ENCODE measurements around the gene OSER1.
"Not testable (repeated sequence)": the region's sequence is repeated elsewhere in the genome, so short reads cannot be mapped to it uniquely, and the experiment has no call there.

Gene OSER1

DNA sequence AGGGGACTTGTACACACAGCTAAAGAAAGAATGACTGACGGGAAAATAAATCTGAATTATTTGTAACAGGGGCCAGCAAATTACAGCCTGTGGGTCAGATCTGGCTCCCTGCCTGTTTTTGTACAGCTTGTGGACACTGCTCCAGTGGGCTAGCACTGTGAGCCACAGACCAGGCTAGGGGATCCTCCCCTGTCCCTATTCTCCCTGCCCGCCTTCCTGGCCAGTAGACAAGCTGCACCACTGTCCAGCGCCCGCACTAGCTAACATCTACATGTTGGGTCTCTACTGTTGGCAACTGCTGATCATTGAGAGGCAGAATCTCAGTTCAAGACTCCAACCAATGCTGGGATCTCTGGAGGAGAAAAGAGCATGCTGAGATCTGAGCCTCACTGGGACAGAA, 10.7 kb downstream of the OSER1 start:
- no peak for DNase-seq

DNA sequence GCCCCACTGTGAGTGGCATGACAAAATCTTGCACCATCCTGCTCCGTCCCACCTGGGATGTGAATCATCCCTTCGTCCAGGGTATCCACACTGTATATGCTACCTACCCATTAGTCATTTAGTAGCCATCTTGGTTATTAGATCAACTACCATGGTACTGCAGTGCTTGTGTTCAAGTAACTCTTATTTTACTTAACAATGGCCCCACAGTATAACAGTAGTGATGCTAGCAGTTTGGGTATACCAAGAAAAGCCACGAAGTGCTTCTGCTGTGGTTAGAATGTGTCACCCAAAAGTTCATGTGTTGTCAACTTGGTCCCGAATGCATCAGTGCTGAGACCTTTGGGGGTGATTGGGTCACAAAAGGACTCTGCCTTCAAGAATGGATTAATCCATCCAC, 11.7 kb downstream of the OSER1 start:
- DNase-seq = no peak

DNA sequence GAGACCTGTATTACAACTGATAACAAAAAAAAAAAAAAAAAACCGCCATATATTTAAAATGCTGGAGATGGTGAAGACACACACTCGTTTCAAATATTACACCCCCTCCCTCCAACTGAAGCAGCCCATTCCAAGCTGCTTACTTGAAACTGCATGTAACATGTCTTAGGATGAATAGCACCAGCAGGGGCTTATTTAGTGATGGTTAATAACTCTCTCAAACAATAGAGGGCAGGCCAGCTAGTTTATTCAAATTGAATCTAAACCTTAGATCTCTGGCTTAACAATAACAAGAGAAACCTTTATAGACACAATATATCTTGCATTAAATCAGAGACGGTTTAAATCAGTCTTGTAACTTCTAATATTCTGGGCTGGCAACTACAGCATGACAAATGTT, 14.3 kb downstream of the OSER1 start:
- DNase-seq = no peak

DNA sequence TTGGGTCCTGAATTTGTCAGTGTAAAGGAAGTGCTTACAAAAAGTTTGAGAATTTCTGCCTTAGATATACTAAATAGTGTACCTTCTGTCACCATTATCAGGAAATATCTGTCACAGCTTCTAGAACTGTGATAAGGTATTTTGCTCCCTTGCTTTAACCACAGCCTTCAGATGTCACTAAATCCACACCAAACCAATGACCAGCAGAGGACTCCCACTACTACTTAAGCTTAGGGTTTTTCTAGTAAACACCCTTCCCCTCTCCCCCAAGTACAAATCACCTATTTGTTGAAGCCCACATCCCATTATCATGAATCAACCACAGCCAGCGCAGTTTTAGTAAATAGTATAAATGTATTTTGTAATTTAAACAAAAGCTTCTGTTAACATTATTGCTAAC, 15.0 kb downstream of the OSER1 start:
- DNase-seq = no peak

DNA sequence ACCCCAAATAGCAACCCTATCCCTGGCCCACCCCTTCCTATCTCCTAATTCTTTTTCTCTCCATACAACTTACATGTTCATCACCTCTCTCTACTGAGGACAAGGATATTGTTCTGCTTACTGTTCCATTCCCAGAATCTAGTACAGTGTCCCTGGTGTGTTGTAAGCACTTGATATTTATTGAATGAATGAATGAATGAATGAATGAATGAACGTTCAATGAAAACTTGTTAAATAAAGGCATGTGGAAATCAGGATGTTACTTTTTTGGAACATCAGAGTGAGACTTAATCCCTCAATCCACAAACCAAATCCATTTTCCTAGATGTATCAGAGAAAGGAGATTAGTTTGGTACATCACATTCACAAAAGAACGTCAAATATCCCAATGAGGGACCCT, 16.8 kb downstream of the OSER1 start:
- DNase-seq = no peak

DNA sequence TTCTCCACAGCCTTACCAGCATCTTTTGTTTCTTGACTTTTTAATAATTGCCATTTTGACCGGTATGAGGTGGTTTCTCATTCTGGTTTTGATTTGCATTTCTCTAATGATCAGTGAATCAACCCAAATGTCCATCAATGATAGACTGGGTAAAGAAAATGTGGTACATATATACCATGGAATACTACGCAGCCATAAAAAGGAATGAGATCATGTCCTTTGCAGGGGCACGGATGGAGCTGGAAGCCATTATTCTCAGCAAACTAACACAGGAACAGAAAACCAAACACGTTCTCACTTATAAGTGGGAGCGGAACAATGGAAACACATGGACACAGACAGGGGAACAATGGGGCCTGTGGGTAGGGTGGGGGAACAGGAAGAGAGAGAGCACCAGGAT, 18.9 kb downstream of the OSER1 start:
- not testable (repeated sequence) for DNase-seq

DNA sequence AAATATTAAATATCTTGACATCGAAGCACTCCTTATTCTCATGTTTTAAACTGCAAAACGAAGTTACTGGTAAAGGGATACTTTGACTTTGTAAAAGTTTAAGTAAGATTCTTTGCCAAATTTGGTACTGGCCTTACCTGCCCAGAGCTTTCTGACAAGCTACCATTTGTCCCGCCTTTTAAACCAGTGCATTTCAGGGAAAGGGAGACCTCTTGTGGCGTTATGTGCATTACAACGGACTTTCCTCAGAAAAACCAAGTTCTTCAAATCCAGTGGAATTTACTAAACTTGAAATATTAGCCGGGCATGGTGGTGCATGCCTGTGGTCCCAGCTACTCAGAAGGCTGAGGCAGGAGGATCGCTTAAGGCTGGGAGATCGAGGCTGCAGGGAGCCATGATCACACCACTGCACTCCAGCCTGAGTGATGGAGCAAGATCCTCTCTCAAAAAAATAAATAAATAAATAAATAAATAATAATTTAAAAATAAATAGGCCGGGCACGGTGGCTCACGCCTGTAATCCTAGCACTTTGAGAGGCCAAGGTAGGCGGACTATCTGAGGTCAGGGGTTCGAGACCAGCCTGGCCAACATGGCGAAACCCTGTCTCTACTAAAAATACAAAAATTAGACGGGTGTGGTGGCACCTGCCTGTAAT, 20.2 kb downstream of the OSER1 start:
- peak; percentile 41 for DNase-seq

DNA sequence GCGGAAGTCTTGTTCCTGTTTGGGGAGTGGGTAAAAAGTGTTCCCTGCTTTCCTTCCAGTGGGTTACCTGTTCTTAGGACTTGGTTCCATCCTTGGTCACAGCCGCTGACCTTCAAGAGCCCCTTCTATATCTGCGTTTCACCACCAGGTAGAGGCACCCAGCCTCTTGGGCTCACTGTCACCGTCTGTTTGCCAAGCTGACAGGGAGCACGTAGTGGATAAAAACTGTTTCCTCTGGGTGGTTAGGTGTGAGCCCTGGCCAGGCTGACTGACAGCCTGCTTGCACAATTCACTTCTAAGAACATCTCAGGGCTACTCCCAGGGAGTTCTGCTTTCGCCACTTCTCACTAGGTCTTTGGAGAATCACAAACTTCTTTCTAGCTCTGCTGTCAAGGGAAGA, 21.8 kb downstream of the OSER1 start:
- DNase-seq = no peak

DNA sequence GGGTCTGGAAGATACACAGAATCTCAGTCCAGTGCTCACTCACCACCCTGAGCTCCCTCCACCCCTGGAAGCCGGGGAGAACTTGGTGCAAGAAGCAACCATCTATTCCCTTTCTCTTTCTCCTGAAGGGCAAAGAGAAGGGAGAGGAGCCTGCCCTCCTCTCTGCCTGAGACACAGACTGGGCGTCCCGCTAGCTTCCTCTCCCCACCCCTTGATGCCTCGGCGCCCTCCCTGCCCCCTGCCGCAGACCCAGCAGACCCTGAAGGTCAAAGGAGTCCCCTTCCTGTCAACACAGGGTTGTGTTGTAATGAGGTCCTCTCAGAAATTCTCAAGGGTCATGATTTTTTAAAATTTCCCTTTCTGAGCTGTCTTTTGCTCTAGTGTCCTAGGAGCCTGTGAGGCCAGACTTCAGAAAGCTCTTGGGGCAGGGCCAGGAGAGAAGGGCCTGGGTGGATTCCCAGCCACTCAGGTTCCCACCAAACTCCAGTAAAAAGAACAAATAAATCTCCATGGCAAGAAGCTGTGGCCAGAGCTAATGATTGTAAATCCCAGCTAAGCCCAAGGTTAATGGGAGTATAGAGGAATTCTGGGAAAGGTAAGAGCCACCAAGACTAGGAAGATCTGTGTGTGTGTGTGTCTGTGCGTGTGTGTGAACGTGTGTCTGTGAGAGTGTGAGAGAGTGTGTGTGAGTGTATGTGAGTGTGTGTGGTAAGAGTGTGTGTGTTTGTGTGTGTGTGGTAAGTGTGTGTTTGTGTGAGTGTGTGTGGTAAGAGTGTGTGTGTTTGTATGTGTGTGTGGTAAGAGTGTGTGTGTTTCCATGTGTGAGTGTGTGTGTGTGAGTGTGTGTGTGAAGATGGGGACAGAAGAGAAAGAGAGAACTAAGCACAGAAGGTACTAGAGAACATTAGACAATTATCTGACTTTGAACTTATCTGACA, 22.5 kb downstream of the OSER1 start:
- no peak for DNase-seq

DNA sequence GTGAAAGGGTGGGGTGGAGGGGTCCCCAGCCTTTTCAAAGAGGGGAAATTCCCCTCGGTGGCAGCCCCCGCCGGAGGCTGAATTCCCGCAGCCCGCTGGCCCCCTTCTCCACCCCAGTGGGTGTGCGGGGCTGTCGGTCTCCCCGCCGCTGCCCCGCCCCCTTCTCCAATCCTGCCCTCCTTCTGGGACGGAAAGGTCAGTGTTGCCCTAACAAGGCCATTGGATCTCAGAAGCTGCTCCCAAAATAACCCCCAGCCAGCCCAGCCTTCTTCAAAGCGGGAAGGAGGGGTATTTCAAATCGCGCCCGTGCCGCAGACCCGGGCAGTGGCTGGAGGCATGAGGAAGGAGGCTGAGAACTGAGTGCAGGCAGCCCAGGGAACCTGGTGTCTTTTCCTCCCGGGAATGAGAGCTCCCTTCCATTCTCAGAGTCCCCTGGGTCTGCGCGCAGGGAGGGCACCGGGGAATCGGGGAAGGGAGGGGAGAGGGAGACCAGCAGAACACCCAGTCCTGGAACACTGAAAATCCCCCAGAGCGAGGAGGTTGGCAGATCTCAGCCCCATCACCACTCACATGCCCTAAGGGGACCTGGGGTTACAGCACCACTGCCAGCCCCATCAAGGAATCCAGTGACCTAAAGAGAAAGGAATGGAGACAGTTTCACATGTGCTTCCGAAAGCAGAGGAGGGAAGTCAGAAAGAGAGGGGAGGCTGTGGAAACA, 23.4 kb downstream of the OSER1 start, which contains the start of gene JPH2:
JPH2 (minus strand) TSS at position 135 of the 718 bp plus-strand sequence. CDS start 483 bp downstream, outside the sequence.
- DNase-seq = no peak

DNA sequence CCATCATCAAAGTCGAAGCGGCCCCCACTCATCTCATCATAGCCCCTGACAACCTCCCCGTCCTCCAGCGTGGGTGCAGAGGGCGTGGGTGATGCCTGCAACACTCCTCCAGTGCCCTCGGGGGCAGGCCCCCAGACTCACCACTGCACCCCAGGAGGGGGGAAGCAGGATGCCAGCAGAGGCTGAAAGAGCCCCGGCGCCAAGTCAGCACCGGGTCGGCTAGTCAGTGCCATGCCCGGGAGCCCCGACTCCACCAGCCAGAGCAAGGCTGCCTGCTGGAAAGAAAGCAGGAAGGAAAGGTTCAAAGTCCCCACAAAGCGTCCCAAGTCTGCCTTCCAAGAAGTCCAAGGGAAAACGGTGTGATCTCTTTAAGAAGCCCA, 23.9 kb downstream of the OSER1 start:
- no peak for DNase-seq

DNA sequence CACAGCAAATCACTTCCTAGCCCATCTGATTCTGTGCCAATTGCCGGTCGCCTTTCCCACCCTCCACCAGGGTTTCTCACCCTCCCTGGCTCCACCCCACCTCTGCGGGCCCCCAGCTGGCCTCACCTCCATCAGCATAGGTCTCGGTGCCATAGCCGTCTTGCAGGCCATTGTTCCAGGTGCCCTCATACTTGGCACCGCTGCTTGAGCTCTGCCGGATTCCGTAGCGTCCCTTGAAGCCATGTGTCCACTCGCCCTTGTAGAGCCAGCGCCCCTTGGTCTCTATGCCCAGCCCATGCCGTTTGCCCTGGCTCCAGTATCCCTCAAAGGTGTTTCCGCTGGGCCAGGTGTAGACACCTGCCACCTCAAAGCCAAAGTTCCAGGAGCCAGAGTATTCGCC, 24.4 kb downstream of the OSER1 start:
- DNase-seq = no peak

DNA sequence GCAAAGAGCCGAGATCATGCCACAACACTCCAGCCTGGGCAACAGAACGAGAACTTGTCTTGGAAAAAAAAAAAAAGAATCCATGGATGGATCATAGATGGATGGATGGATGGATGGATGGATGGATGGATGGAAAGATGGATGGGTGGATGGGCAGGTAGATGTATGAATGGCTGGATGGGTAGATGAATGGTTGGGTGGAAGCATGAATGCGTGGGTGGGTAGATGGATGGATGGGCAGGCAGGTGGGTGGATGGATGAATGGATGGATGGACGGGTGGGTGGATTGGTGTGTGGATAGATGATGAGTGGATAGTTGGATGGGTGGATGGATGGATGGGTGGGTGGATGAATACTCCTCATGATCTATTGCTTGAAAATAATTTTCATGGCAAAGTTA, 25.0 kb downstream of the OSER1 start:
- no peak for DNase-seq

DNA sequence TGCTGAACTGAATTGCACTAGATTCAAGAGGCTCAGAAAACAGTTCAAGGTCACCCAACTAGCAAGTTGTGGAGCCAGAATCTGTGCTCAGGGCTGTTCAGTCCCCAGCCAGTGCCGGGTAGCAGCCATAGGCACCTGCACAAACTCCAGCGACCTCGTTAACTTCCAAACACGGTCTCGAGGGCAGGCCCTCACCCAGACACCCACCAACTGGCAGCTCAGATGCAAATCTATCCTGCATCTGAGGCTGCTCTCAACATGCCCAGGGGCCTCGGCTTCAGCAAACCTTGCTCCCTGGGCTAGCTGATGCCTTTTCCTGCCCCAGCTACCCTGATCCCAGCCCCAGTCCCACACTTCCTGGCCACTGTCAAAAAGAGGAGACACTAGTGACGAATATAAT, 27.3 kb downstream of the OSER1 start:
- no peak for DNase-seq

DNA sequence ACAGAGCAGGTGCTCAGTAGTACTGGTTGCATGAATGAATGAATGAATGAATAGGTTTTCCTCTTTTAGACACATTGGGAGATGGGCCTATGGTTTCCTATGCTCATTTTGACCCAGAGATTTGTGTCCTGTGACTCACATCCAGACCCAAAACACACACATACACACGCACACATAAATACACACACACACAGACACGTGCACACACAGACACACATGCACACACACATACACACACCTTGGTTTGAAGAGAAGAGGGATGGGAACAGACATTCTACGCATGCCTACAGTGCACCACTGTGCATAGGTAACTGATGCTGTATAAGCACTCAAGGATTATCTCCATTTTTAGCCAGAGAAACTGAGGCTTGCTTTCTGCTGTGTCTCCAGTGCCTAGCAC, 27.7 kb downstream of the OSER1 start:
- DNase-seq = no peak

DNA sequence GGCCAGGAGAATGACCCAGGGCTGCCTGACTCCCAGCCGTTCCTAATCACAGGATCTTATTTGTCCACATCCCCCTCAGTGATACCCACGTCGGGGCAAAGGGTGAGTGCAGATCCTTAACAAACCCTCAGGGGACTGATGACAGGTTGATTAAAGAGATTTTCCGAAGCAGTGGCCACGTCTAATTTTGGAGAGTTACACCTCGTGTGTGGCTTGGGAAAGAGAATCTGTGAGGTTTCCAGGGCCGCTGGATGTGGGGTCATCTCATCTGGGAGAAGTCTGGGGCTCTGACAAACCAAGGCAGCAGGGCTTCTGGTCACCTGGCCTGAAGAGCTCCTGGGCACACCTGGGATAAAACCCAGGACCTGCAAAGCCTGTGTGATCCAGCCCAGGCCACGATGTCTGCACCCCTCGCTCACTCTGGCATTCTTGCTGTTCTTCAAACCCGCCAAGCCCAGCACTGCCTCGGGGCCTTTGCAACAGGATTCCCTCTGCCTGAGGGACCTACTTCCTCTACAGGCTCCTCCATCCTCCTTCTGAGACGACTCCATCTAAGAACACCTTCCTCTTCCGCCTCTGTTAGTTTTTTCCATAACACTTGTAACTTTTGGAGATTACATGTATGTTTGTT, 28.3 kb downstream of the OSER1 start:
- DNase-seq = no peak

DNA sequence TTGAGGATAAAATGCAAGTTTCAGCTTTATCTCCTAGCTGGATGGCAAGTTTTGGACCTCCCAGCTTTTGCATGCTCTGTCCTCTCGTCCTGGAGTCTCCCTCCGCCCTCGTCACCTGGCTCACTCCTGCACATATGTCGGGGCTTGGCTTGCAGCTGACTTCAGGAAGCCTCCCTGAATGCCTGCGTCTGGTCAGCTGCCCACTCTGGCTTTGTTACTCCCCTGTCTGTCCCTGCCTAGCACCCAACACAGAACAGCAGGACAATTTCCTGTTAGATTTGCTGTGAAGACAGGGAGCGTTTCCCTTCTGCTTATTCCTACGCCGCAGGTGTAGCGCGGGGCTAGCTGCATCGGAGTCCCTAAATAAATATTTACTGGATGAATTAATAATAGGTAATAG, 29.0 kb downstream of the OSER1 start:
- no peak for DNase-seq

DNA sequence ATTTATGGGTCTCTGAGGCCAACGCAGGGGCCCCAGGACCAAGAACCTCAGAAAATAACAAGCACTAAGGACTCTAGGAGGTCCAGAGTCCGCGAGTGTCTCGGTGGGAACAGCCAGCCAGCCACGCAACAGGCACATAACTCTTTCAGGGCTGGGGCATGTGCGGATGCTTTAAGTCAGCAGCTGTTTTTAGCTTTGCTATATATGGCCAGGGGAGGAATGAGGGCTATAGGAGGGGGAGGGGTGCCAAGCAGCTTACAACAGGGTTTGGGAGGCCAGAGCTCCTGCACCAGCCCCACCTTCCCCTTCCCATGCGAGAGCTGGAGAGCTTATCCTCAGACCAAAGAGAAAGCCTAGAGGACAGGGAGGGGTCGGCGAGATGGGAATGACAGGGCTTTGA, 29.8 kb downstream of the OSER1 start:
- DNase-seq = no peak

DNA sequence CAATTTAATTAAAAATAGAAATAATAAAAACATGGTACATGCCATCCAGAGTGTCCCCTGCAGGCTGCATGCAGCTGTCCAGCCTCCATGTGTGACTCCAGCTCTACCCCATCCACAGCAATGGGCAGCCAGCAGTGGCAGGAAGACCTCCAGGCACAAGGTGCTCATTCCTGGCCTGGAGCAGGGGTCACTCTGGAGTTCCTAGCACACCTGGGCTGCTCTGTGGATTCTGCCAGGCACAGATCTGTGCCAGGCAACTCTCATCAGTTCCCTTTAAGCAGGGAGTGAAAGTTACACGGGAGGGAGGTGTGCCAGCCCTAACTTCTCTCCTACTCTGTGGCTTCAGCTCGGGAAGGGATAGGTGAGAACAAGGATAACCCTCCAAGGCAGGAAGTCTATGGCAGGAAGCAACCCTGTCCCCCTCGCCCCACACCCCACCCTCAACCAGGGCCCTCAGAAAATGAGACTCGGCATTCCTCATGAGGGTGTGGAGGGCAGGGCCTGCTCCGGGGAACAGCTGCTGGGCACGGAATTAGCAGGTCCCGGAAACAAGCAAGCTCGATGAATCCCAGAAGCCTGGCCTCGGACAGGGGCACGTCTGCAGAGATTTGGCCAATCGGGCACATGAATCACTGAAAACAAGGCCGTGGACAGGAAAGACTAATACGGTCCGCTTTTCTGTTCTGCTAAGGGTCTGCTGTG, 33.6 kb downstream of the OSER1 start:
- no peak for DNase-seq

DNA sequence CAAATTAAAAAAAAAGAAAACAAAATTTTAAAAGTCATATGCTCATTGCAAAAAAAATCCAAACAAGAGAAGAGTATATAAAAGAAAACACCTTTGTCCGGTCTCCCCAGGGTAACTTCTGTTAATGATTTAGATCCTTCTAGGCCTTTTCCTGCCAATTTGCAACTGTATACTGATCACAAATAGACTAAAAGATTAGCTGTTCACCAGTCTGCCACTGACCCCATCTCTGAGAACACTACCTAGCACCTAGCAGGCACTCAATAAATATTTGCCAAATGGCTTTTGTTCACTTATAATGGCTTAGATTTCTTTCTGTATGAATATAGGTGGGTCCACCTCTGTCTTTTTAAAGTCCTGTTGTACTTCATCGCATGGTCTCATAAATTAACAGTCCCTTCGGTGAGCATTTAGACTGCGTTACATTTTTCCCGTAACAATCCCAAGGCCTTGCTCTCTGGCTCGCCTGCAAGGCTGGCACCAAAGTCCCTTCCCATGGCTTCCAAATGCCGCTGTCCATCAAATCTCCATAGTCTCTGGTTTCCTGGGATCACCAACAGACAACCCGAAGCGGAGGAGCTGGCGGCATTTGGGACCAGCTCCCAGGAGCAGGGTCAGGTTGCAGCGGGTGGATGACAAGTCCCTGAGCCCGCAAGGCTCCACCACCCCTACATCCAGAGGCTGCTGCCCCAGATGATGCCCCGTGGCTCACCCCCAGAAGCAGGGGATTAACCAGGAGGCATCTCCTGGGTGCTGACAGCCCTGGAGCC, 35.4 kb downstream of the OSER1 start:
- no peak for DNase-seq

DNA sequence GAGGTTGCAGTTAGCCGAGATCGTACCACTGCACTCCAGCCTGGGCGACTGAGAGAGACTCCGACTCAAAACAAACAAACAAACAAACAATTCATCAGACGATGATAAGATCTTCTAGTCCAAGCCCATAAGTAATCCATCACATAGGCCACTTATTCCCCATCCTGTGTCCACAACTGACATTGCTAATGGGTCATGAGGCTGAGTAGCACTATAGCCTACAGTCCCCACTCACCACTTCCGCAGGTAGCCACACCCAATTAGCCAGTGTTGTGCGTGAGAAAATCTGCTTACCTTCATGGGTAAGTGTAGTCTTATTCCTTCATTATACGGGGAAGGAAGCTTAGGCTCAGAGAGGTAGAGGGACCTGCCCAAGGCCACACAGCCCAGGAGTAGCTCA, 36.7 kb downstream of the OSER1 start:
- no peak for DNase-seq

DNA sequence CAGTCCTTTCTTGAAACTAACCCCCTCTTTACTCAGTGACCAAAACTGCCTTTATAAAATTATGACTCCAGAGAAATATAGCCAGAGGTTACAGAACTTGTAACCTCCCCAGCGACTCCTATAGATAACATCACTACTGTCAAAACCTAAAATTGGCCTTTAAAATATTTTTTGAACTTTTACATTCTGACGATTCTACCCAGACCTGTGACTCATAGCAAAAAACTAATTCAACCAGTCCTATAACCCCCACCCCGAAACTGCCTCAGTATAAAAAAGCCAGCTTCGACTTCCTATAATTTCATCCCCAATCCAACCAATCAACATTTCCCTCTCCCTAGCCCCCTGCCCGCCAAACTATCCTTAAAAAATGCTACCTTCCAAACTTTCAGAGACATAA, 37.5 kb downstream of the OSER1 start:
- DNase-seq = no peak
